Kidney epithelial cell (primary cell): ENCODE data around the gene DOCK4. TPM values are rescaled to one million over a fixed set of nuclear protein-coding genes. Genes with fewer than 3 reads are reported as not detected.

Source experiments
- DNase-seq: peaks from one replicate; pipeline ENCODE4 v3.0.0-alpha.2; 2010; ENCODE audit warnings: low read depth
- H3K27me3 ChIP-seq: 2 replicates; pipeline ENCODE4 v1.6.0; 2011; ENCODE audit warnings: low read length; ENCODE audit not compliant: control insufficient read depth, insufficient read depth
- H3K36me3 ChIP-seq: 2 replicates; pipeline ENCODE4 v1.5.1; 2011; ENCODE audit warnings: low read length; ENCODE audit not compliant: control insufficient read depth, insufficient read depth
- H3K4me3 ChIP-seq: 2 replicates; pipeline ENCODE4 v1.5.1; 2011; ENCODE audit warnings: low read depth, mild to moderate bottlenecking, control low read depth, low read length
- total RNA-seq: library from RNA; depleted of rRNA; stranded (reverse); fragments of >200 nt; gene quantifications from 2 replicates; pipeline ENCODE4 v1.2.3, GENCODE V29; 2015
- TF ChIP-seq, protein P1 (sequence below): IDR thresholded peaks from 2 replicates; pipeline ENCODE4 v1.5.1; 2011; ENCODE audit warnings: mild to moderate bottlenecking, moderate library complexity, low read length, control low read depth, inconsistent platforms; ENCODE audit not compliant: insufficient read depth, poor library complexity, severe bottlenecking

DOCK4 gene
- total RNA-seq, 1 donor from 2014 or later: 16.8 TPM

DNA sequence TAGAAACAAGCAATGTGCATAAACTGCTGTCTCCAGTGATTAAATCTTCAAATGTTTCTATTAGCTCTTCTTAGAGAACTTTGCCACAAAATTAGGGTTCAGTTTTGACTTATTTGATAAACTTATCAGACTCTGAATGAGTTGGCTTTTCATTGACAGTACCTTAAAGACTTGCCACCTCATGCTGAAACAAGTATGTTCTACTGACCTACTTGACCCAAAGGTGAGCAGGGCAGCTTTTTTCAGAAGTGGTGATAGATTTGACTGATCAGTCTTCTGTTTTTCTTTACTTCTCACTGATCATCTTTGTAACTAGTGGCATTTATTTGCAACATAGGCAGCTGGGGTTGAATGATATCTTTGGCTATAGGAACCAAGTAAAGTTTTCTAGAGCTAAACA is 8.1 kb upstream of the DOCK4 start:
- Histone ChIP-seq H3K27me3 (no peaks in the 10 kb centered on the region), H3K4me3 (no peak overlapping the region), H3K36me3 (no peaks in the 10 kb centered on the region)
- DNase-seq: no peak
- TF ChIP-seq, protein P1, sequence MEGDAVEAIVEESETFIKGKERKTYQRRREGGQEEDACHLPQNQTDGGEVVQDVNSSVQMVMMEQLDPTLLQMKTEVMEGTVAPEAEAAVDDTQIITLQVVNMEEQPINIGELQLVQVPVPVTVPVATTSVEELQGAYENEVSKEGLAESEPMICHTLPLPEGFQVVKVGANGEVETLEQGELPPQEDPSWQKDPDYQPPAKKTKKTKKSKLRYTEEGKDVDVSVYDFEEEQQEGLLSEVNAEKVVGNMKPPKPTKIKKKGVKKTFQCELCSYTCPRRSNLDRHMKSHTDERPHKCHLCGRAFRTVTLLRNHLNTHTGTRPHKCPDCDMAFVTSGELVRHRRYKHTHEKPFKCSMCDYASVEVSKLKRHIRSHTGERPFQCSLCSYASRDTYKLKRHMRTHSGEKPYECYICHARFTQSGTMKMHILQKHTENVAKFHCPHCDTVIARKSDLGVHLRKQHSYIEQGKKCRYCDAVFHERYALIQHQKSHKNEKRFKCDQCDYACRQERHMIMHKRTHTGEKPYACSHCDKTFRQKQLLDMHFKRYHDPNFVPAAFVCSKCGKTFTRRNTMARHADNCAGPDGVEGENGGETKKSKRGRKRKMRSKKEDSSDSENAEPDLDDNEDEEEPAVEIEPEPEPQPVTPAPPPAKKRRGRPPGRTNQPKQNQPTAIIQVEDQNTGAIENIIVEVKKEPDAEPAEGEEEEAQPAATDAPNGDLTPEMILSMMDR: no peak

GRCh38 chr7:112213735-112214134 is 7.5 kb upstream of the DOCK4 start:
- no peaks in the 10 kb centered on the region for H3K36me3 ChIP-seq
- TF ChIP-seq, protein P1: no peak
- H3K27me3 ChIP-seq: no peaks in the 10 kb centered on the region
- DNase-seq: no peak
- H3K4me3 ChIP-seq: no peak overlapping the region

- TF ChIP-seq, protein P1: no peak
- Histone ChIP-seq H3K27me3 (no peaks in the 10 kb centered on the region), H3K36me3 (no peaks in the 10 kb centered on the region), H3K4me3 (no peak overlapping the region)
- DNase-seq: no peak
These were observed 6.4 kb upstream of the DOCK4 start for GRCh38 chr7:112212571-112212970.

DNA sequence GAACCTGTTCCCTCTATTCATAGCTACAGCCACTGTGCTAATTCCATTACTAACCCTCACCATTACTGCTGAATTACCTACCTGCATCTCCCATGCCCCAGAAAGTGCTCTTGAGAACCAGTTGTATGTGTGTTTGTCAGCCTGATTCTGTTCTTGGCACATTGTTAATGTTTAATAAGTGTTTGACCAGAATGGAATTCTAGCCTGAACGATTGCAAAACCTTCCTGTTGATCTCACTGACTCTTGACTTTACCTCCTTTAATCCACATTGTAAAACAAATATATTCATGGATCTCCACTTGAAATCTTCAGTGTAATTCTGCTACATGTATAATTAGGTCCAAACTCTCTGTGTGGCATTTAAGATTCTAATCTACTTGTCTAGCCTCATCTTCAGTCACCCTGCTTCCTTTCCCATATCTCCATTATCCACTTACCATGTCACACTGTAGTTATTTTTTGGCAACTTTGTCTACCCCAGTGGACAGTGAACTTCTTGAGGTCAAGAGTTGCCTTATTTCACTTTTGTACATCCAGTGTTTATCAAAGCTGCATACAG is 5.2 kb upstream of the DOCK4 start:
- TF ChIP-seq, protein P1: no peak
- DNase-seq: peak; percentile 74
- Histone ChIP-seq H3K36me3 (no peaks in the 10 kb centered on the region), H3K27me3 (no peaks in the 10 kb centered on the region), H3K4me3 (no peak overlapping the region)

DNA sequence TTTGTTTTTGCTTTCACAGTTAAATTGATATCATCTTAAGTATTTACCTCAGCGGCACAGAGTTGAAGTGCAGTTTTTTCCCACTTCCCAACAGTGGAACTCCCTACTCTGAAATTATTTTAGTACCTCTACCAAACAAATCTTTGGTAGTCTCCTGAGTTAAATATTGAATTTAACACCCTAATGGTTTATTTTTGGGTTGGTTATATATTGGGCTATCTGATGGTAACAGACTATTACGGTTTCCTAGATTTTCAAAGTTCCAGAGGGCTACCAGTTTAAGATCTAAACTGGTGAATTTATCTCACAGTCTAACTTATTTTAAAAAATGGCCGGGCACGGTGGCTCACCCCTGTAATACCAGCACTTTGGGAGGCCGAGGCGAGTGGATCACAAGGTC is 1.6 kb upstream of the DOCK4 start:
- H3K4me3 ChIP-seq: no peak overlapping the region
- no peak for DNase-seq
- H3K36me3 ChIP-seq: no peaks in the 10 kb centered on the region
- TF ChIP-seq, protein P1: no peak
- no peaks in the 10 kb centered on the region for H3K27me3 ChIP-seq

GRCh38 chr7:112206991-112207592 is 893 bp upstream of the DOCK4 start:
- Histone ChIP-seq H3K27me3 (no peaks in the 10 kb centered on the region), H3K36me3 (no peaks in the 10 kb centered on the region), H3K4me3 (peak overlapping the region; percentile 86)
- TF ChIP-seq, protein P1: no peak
- no peak for DNase-seq
